ENCODE measurements around the gene NUBPL. TPM values are rescaled to one million over a fixed set of nuclear protein-coding genes. Genes with fewer than 3 reads are reported as not detected.
"Not testable (repeated sequence)": the region's sequence is repeated elsewhere in the genome, so short reads cannot be mapped to it uniquely, and the experiment has no call there.

The NUBPL gene
- total RNA-seq, 1 experiment from 2014 or later = 5.7 TPM

DNA sequence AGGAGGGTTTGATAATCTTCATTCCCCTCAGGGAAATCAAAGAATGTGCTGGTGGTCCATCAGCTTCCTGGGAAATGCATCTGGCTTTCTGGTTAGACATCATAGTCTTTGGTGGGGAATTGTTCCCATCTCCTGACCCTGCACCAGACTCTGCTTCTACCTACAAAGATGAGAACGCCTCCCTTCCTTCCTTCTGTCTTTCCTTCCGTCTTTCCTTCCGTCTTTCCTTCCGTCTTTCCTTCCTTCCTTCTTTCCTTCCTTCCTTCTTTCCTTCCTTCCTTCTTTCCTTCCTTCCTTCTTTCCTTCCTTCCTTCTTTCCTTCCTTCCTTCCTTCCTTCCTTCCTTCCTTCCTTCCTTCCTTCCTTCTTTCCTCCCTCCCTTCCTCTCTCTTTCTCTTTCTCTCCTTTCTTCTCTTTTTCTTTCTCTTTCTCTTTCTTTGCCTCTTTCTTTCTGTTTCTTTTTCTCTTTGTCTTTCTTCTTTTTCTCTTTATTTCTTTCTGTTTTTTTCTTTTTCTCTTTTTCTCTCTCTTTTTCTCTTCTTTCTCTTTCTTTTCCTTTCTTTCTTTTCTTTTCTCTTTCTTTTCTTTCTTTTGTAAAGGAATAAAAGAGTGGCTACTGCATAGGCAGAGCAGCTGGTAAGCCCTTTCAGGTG, 326.9 kb downstream of the NUBPL start:
- ATAC-seq (no peak), DNase-seq (ENCODE audit: low read depth, low spot score) (no peak)
- Histone ChIP-seq H3K27ac (ENCODE audit: low read length) (no peak overlapping the region), H3K36me3 (ENCODE audit: control insufficient read depth, insufficient read depth, low read length) (no peaks in the 10 kb centered on the region), H3K4me3 (ENCODE audit: low read depth in 2 of 2, low read length in 2 of 2) (no peak overlapping the region), H3K4me1 (ENCODE audit: control insufficient read depth, insufficient read depth, low read length) (no peaks in the 10 kb centered on the region), H3K27me3 (ENCODE audit: control insufficient read depth, insufficient read depth, low read length) (no peaks in the 10 kb centered on the region), H3K9me3 (ENCODE audit: control insufficient read depth, insufficient read depth, low read depth, low read length) (no peaks in the 10 kb centered on the region)
- no peak for TF ChIP-seq SIN3A (IDR thresholded peaks at IDR 0.05; ENCODE audit: borderline replicate concordance, insufficient read depth, low read depth, low read length)
- TF ChIP-seq TCF7L2 (IDR thresholded peaks at IDR 0.05; ENCODE audit: low read depth, low read length) = no peak
- TF ChIP-seq, protein P1, sequence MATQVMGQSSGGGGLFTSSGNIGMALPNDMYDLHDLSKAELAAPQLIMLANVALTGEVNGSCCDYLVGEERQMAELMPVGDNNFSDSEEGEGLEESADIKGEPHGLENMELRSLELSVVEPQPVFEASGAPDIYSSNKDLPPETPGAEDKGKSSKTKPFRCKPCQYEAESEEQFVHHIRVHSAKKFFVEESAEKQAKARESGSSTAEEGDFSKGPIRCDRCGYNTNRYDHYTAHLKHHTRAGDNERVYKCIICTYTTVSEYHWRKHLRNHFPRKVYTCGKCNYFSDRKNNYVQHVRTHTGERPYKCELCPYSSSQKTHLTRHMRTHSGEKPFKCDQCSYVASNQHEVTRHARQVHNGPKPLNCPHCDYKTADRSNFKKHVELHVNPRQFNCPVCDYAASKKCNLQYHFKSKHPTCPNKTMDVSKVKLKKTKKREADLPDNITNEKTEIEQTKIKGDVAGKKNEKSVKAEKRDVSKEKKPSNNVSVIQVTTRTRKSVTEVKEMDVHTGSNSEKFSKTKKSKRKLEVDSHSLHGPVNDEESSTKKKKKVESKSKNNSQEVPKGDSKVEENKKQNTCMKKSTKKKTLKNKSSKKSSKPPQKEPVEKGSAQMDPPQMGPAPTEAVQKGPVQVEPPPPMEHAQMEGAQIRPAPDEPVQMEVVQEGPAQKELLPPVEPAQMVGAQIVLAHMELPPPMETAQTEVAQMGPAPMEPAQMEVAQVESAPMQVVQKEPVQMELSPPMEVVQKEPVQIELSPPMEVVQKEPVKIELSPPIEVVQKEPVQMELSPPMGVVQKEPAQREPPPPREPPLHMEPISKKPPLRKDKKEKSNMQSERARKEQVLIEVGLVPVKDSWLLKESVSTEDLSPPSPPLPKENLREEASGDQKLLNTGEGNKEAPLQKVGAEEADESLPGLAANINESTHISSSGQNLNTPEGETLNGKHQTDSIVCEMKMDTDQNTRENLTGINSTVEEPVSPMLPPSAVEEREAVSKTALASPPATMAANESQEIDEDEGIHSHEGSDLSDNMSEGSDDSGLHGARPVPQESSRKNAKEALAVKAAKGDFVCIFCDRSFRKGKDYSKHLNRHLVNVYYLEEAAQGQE (IDR thresholded peaks at IDR 0.05; ENCODE audit: insufficient read depth in 1 of 2, low read depth in 2 of 2, low read length in 1 of 2) = no peak
- TF ChIP-seq POLR2AphosphoS5 (IDR thresholded peaks at IDR 0.05; ENCODE audit: low read depth, low read length) = no peak
- TF ChIP-seq, protein P2, sequence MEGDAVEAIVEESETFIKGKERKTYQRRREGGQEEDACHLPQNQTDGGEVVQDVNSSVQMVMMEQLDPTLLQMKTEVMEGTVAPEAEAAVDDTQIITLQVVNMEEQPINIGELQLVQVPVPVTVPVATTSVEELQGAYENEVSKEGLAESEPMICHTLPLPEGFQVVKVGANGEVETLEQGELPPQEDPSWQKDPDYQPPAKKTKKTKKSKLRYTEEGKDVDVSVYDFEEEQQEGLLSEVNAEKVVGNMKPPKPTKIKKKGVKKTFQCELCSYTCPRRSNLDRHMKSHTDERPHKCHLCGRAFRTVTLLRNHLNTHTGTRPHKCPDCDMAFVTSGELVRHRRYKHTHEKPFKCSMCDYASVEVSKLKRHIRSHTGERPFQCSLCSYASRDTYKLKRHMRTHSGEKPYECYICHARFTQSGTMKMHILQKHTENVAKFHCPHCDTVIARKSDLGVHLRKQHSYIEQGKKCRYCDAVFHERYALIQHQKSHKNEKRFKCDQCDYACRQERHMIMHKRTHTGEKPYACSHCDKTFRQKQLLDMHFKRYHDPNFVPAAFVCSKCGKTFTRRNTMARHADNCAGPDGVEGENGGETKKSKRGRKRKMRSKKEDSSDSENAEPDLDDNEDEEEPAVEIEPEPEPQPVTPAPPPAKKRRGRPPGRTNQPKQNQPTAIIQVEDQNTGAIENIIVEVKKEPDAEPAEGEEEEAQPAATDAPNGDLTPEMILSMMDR (IDR thresholded peaks at IDR 0.05) = no peak
- in situ Hi-C loops (cut with HindIII; ENCODE audit: low pct_unique_long_range_greater_than_20kb, low sequenced_read_pairs) (no loop called here), intact Hi-C loops (cut with micrococcal nuclease; ENCODE audit: unreplicated experiment) (no loop called here)
- ChIA-PET CTCF (no interaction called here), POLR2A (no interaction called here)
- no TSS peak for BruUV-seq (replicated peaks)

DNA sequence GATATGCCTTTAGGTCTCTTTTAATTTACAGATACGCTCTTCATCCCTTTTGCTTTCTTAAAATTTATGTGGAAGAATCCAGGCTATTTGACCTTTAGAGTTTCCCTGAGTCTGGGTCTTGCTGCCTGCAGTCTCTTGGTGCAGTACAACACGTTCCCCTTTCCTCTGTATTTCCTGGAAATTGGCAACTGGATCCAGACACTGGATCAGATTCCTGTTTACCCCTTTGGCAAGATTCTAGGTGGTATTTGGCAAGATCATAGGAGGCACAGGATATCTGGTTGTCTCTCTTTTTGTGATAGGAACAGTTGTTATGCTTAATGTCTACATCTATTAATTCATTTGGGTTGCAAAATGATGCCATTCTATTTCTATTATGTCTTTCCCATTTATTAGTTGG, 328.1 kb downstream of the NUBPL start:
- no peak for DNase-seq (ENCODE audit: low read depth, low spot score)
- POLR2A ChIA-PET = no interaction called here

DNA sequence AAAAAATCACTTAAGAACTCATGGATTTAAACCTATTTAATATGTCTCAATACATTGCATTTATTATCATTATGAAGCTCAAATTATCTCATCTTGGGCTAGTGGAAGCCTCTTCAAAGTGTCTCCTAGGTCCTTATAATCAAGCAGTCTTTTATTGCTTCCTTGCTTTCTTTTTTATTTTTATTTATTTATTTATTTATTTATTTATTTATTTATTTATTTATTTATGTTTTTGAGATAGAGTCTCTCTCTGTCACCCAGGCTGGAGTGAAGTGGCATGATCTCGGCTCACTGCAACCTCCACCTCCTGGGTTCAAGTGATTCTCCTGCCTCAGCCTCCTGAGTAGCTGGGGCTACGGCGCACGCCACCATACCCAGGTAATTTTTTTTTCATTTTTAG, 329.0 kb downstream of the NUBPL start:
- H3K27me3 ChIP-seq (ENCODE audit: control insufficient read depth, insufficient read depth, low read length); in situ Hi-C loops (cut with HindIII; ENCODE audit: low pct_unique_long_range_greater_than_20kb, low sequenced_read_pairs): not testable (repeated sequence)

More for the DNA sequence above, 328.1 kb downstream of the NUBPL start:
- H3K27ac ChIP-seq (ENCODE audit: low read length) = no peak overlapping the region
- no peaks in the 10 kb centered on the region for H3K27me3 ChIP-seq (ENCODE audit: control insufficient read depth, insufficient read depth, low read length)
- H3K9me3 ChIP-seq (ENCODE audit: control insufficient read depth, insufficient read depth, low read depth, low read length) = no peaks in the 10 kb centered on the region
- CTCF ChIA-PET = no interaction called here
- TF ChIP-seq, protein P2 (IDR thresholded peaks at IDR 0.05) = no peak
- no peak for TF ChIP-seq SIN3A (IDR thresholded peaks at IDR 0.05; ENCODE audit: borderline replicate concordance, insufficient read depth, low read depth, low read length)
- TF ChIP-seq TCF7L2 (IDR thresholded peaks at IDR 0.05; ENCODE audit: low read depth, low read length) = no peak
- TF ChIP-seq, protein P1 (IDR thresholded peaks at IDR 0.05; ENCODE audit: insufficient read depth in 1 of 2, low read depth in 2 of 2, low read length in 1 of 2) = no peak
- no peak for TF ChIP-seq POLR2AphosphoS5 (IDR thresholded peaks at IDR 0.05; ENCODE audit: low read depth, low read length)
- intact Hi-C loops (cut with micrococcal nuclease; ENCODE audit: unreplicated experiment) = no loop called here
- H3K4me3 ChIP-seq (ENCODE audit: low read depth in 2 of 2, low read length in 2 of 2) = no peak overlapping the region
- no TSS peak for BruUV-seq (replicated peaks)
- H3K36me3 ChIP-seq (ENCODE audit: control insufficient read depth, insufficient read depth, low read length) = no peaks in the 10 kb centered on the region
- in situ Hi-C loops (cut with HindIII; ENCODE audit: low pct_unique_long_range_greater_than_20kb, low sequenced_read_pairs) = no loop called here
- no peak for ATAC-seq
- H3K4me1 ChIP-seq (ENCODE audit: control insufficient read depth, insufficient read depth, low read length) = no peaks in the 10 kb centered on the region

More for the DNA sequence above, 329.0 kb downstream of the NUBPL start:
- H3K27ac ChIP-seq (ENCODE audit: low read length); CTCF ChIA-PET; BruUV-seq (replicated peaks); H3K36me3 ChIP-seq (ENCODE audit: control insufficient read depth, insufficient read depth, low read length); ATAC-seq; DNase-seq (ENCODE audit: low read depth, low spot score); intact Hi-C loops (cut with micrococcal nuclease; ENCODE audit: unreplicated experiment); H3K4me1 ChIP-seq (ENCODE audit: control insufficient read depth, insufficient read depth, low read length); H3K4me3 ChIP-seq (ENCODE audit: low read depth in 2 of 2, low read length in 2 of 2); H3K9me3 ChIP-seq (ENCODE audit: control insufficient read depth, insufficient read depth, low read depth, low read length); POLR2A ChIA-PET: not testable (repeated sequence)
